Gastroesophageal sphincter (tissue), 4 donors: ENCODE data around the gene TMEM141. TPM values are rescaled to one million over a fixed set of nuclear protein-coding genes. Genes with fewer than 3 reads are reported as not detected.
"Not testable (repeated sequence)": the region's sequence is repeated elsewhere in the genome, so short reads cannot be mapped to it uniquely, and the experiment has no call there.

Experiments used
- ATAC-seq: fragments of 150-250 bp; one replicate; pipeline ENCODE4 v1.9.1; 2016; ENCODE audit warnings: mild to moderate bottlenecking, moderate library complexity
- H3K27ac ChIP-seq, 4 donors: fragments of 200-600 bp; sonication (generic) in 3 of 4; 1 replicate in 3 of 4; 2 replicates in 1 of 4; pipeline ENCODE4 v1.5.1; 2016 to 2019
- H3K27me3 ChIP-seq: fragments of 200-600 bp; sonication (generic); one replicate; pipeline ENCODE4 v1.5.1; 2019
- H3K36me3 ChIP-seq, 2 donors: fragments of 200-600 bp; sonication (generic); one replicate each; pipeline ENCODE4 v1.5.1; 2019; ENCODE audit warnings: control low read depth in 1 of 2
- H3K4me1 ChIP-seq, 3 donors: fragments of 200-600 bp; sonication (generic); 1 replicate in 2 of 3; 2 replicates in 1 of 3; pipeline ENCODE4 v1.5.1; 2016 to 2019; ENCODE audit warnings: control low read depth in 2 of 3
- H3K4me3 ChIP-seq, 2 donors: fragments of 200-600 bp; sonication (generic); one replicate each; pipeline ENCODE4 v1.5.1; 2019; ENCODE audit warnings: mild to moderate bottlenecking in 1 of 2, moderate library complexity in 1 of 2
- H3K9me3 ChIP-seq, 3 donors: fragments of 200-600 bp; sonication (generic); one replicate each; pipeline ENCODE4 v1.5.1; 2017 to 2019; ENCODE audit warnings: control low read depth in 2 of 3
- EP300 ChIP-seq: sonication (generic); formaldehyde crosslinking; IDR thresholded peaks from one replicate; pipeline ENCODE4 v1.6.1; 2017; ENCODE audit warnings: antibody characterized with exemption, mild to moderate bottlenecking
- POLR2A ChIP-seq, 2 donors: fragments of 450-650 bp; IDR thresholded peaks; one replicate each; pipeline ENCODE4 v1.6.1; 2017; ENCODE audit warnings: antibody characterized with exemption in 2 of 2, mild to moderate bottlenecking in 2 of 2, moderate library complexity in 1 of 2
- POLR2AphosphoS5 ChIP-seq: sonication (generic); formaldehyde crosslinking; IDR thresholded peaks from one replicate; pipeline ENCODE4 v1.6.1; 2017; ENCODE audit warnings: antibody characterized with exemption
- WGBS, 2 donors: methylation state at CpG; one replicate each; pipeline ENCODE4 v1.1.5; 2018; ENCODE audit warnings: low coverage in 1 of 2; 5-methylcytosine and 5-hydroxymethylcytosine counted together
- total RNA-seq, 4 donors: library from RNA; depleted of rRNA; stranded (reverse); fragments of >200 nt; gene quantifications; one replicate each; pipeline ENCODE4 v1.1.0, GENCODE V29; 2016
- TF ChIP-seq, protein P1 (sequence below), 4 experiments: fragments of 200-600 bp in 2 of 4; fragments of 450-650 bp in 2 of 4; sonication (generic) in 1 of 4; IDR thresholded peaks; one replicate each; pipeline ENCODE4 v1.5.1; 2017 to 2019; ENCODE audit warnings: antibody characterized with exemption in 4 of 4, mild to moderate bottlenecking in 2 of 4, moderate library complexity in 2 of 4

TMEM141 gene
- total RNA-seq, 4 donors from 2014 or later: 33.0 to 51.5 (median 40.4) TPM

DNA sequence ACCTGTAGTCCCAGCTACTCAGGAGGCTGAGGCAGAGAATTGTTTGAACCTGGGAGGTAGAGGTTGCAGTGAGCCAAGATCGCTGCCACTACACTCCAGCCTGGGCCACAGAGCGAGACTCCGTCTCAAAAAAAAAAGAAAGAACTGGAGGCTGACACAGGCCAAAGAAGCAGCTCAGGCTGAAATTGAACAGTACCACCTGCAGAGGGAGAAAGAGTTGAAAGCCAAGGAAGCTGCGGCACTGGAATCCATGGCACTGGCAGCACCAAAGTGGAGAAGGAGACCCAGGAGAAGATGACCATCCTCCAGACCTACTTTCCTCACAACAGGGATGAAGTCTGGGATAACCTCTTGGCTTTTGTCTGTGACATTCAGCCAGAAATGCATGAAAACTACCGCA is 11.3 kb upstream of the TMEM141 start:
- ATAC-seq: no peak
- WGBS, 2 donors: 50 to 79% methylated on average over 2 to 5 of the region's 5 CpGs
- TF ChIP-seq POLR2A (IDR thresholded peaks at IDR 0.05) (no peak), EP300 (no peak), POLR2AphosphoS5 (no peak)
- TF ChIP-seq, protein P1, sequence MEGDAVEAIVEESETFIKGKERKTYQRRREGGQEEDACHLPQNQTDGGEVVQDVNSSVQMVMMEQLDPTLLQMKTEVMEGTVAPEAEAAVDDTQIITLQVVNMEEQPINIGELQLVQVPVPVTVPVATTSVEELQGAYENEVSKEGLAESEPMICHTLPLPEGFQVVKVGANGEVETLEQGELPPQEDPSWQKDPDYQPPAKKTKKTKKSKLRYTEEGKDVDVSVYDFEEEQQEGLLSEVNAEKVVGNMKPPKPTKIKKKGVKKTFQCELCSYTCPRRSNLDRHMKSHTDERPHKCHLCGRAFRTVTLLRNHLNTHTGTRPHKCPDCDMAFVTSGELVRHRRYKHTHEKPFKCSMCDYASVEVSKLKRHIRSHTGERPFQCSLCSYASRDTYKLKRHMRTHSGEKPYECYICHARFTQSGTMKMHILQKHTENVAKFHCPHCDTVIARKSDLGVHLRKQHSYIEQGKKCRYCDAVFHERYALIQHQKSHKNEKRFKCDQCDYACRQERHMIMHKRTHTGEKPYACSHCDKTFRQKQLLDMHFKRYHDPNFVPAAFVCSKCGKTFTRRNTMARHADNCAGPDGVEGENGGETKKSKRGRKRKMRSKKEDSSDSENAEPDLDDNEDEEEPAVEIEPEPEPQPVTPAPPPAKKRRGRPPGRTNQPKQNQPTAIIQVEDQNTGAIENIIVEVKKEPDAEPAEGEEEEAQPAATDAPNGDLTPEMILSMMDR (IDR thresholded peaks at IDR 0.05): no peak

DNA sequence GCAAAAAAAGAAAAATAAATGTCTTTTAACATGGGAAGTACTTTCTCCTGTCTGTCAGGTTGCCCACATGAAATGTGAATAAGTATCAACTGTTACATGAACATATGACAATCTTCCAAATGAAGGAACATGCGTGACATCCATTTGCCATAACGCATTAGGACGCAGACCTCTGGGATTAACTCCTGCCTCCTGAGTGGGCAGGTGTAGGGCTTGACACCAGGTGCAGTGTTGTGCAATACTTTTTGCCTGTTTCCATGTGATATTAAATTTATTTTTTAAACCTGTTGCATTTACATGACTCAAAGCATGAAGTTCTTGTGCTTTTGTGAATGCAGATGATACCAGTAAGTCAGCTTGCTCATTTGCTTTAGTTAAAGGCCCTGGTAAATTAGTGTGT is 8.7 kb upstream of the TMEM141 start:
- no peak overlapping the region for H3K27ac ChIP-seq
- no peak overlapping the region for H3K4me3 ChIP-seq
- no peaks in the 10 kb centered on the region for H3K9me3 ChIP-seq
- H3K27me3 ChIP-seq: no peaks in the 10 kb centered on the region
- ATAC-seq: no peak
- H3K36me3 ChIP-seq: no peaks in the 10 kb centered on the region
- WGBS, 2 donors: 93 to 97% methylated on average over 3 of the region's 3 CpGs
- TF ChIP-seq, protein P1 (IDR thresholded peaks at IDR 0.05): no peak
- no peak for TF ChIP-seq EP300
- TF ChIP-seq POLR2A (IDR thresholded peaks at IDR 0.05): no peak
- no peak for TF ChIP-seq POLR2AphosphoS5
- peaks cover 0 to 2% (median 0%) of the 10 kb centered on the region in 3 donors for H3K4me1 ChIP-seq

More for the DNA sequence above, 11.3 kb upstream of the TMEM141 start:
- Histone ChIP-seq H3K36me3 (no peaks in the 10 kb centered on the region), H3K27me3 (no peaks in the 10 kb centered on the region), H3K9me3 (no peaks in the 10 kb centered on the region), H3K4me1 (no peaks in the 10 kb centered on the region), H3K4me3 (no peak overlapping the region), H3K27ac (no peak overlapping the region)

DNA sequence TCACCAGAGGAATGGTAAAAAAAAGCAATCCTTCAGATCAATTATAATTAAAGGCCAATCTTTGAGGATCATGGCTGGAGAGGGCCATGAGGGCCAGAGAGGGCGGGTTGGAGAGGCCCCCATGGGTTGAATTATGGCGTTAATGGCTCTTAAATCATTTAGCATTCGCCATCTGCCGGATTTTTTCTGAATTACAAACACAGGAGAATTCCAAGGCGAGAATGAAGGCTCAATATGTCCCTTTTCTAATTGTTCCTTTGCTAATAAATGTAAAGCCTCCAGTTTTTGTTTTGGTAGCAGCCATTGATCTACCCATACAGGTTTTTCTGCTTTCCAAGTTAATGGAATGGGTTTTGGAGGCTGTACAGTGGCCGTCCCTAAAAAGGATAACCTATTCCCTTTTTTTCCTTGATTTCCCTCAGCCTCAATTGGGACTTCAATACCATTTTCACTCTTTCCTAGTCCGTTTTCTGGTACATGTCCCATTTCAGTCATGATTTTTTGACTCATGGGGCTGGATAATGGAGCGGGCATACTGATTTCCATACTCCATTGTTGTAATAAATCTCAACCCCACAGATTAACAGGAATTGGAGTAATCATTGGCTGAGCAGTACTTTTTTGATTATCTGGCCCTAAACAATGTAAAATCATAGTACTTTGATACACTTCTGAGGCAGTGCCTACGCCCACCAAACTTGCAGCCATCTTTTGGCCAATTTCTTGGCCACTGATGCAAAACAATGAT is 6.7 kb upstream of the TMEM141 start:
- Histone ChIP-seq H3K9me3 (no peaks in the 10 kb centered on the region), H3K4me3 (no peak overlapping the region), H3K27ac (no peak overlapping the region), H3K36me3 (no peaks in the 10 kb centered on the region), H3K27me3 (no peaks in the 10 kb centered on the region), H3K4me1 (peaks cover 0 to 9% (median 0%) of the 10 kb centered on the region in 3 donors)
- WGBS, 2 donors: 53 to 55% methylated on average over 9 of the region's 9 CpGs
- no peak for ATAC-seq
- TF ChIP-seq POLR2AphosphoS5: no peak
- TF ChIP-seq, protein P1 (IDR thresholded peaks at IDR 0.05): peak; percentile 42 to 63 (median 56)

DNA sequence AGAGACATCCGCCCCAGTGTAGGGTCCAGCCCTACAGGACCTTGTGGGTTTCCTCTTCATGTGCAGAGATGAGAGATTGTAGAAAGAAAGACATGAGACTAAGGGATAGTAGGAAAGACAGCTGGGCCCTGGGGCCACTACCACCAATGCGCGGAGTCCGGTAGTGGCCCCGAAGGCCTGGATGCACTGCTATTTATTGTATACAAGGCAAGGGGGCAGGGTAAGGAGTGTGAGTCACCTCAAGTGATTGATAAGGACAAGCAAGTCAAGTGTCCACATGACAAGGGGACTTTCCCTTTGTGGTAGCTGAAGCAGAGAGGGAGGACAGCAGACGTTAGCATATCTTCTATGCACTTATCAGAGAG is 6.2 kb upstream of the TMEM141 start:
- H3K9me3 ChIP-seq: no peaks in the 10 kb centered on the region
- H3K4me1 ChIP-seq: peaks cover 0 to 12% (median 0%) of the 10 kb centered on the region in 3 donors
- H3K36me3 ChIP-seq: no peaks in the 10 kb centered on the region
- WGBS, 2 donors: 85 to 100% methylated on average over 1 to 6 of the region's 6 CpGs
- no peak overlapping the region for H3K27ac ChIP-seq
- TF ChIP-seq POLR2A (IDR thresholded peaks at IDR 0.05): no peak
- no peak for TF ChIP-seq POLR2AphosphoS5
- no peak for TF ChIP-seq EP300
- TF ChIP-seq, protein P1 (IDR thresholded peaks at IDR 0.05): no peak
- no peaks in the 10 kb centered on the region for H3K27me3 ChIP-seq
- no peak for ATAC-seq
- no peak overlapping the region for H3K4me3 ChIP-seq

DNA sequence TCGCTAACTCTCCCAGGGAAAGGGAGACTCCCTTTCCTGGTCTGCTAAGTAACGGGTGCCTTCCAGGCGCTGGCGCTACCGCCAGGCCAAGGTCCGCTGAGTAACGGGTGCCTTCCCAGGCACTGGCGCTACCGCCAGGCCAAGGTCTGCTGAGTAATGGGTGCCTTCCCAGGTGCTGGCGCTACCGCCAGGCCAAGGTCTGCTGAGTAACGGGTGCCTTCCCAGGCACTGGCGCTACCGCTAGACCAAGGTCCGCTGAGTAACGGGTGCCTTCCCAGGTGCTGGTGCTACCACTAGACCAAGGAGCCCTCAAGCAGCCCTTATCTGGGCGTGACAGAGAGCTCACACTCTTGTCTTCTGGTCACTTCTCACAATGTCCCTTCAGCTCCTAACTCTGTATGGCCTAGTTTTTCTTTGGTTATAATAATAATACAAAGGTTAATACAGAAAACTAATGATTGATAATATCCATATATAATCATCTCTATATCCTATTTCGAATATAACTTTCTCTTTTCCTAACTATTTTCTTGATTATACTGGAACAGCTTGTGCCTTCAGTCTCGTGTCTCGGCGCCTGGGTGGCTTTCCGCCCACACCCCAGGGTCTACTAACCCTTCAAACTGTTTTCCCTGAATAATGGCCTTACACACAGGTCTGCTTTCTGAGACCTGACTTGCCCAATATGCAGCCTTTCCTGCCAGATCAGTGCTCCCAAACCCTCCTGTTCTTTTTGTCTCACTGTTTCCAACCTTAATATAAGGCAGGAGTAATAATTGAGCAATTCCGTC is 5.4 kb upstream of the TMEM141 start:
- not testable (repeated sequence) for H3K4me3 ChIP-seq, H3K27ac ChIP-seq, H3K27me3 ChIP-seq, H3K9me3 ChIP-seq, H3K36me3 ChIP-seq, ATAC-seq
- peaks cover 0 to 19% (median 4%) of the 10 kb centered on the region in 3 donors for H3K4me1 ChIP-seq
- WGBS, 2 donors: 78 to 85% methylated on average over 7 to 12 of the region's 23 CpGs
